IPS-NIHi11 (cell line): ENCODE measurements around the gene CAPN15.
A peak's percentile ranks its signal among the peaks of the same experiment; 100 is the strongest.
"Not testable (repeated sequence)": the region's sequence is repeated elsewhere in the genome, so short reads cannot be mapped to it uniquely, and the experiment has no call there.

Source experiments
- DNase-seq: peaks from one replicate; pipeline ENCODE4 v3.0.0; 2012; ENCODE audit warnings: mixed read lengths, low spot score

Gene CAPN15

GRCh38 chr16:507527-507926 is 20.0 kb upstream of the CAPN15 start:
- not testable (repeated sequence) for DNase-seq

GRCh38 chr16:507996-508395 is 19.5 kb upstream of the CAPN15 start:
- DNase-seq = no peak

- no peak for DNase-seq
These were observed 18.4 kb upstream of the CAPN15 start for GRCh38 chr16:508884-509736.

DNA sequence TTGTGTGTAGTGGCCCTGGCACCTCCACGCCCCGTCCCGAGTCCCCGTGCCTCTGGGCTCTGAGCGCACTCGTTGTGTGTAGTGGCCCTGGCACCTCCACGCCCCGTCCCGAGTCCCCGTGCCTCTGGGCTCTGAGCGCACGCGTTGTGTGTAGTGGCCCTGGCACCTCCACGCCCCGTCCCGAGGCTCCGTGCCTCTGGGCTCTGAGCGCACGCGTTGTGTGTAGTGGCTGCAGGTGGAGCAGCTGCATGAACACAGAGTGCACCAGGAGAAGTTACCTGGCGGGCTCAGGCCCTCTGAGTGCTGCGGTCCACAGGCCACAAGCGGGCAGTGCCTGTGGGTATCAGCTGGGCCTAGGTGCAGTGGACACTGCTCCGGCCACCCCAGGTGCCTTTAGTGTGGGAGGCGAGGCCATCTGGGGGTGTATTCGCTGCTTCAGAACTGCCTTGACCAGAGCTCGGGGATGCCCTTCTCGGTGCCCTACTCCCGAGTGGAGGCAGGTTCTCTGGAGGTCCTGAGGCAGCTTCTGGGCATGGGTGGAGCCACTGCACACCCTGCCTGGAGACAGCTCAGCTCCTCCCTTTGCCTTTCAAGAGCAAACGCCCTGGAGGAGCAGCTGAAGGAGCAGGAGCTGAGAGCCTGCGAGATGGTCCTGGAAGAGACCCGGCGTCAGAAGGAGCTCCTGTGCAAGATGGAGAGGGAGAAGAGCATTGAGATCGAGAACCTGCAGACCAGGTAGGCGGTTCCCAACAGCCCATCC is 17.3 kb upstream of the CAPN15 start:
- no peak for DNase-seq

- DNase-seq = no peak
These were observed 14.7 kb upstream of the CAPN15 start for GRCh38 chr16:512802-513201.

- DNase-seq = no peak
These were observed 13.6 kb upstream of the CAPN15 start for GRCh38 chr16:513950-514349.

DNA sequence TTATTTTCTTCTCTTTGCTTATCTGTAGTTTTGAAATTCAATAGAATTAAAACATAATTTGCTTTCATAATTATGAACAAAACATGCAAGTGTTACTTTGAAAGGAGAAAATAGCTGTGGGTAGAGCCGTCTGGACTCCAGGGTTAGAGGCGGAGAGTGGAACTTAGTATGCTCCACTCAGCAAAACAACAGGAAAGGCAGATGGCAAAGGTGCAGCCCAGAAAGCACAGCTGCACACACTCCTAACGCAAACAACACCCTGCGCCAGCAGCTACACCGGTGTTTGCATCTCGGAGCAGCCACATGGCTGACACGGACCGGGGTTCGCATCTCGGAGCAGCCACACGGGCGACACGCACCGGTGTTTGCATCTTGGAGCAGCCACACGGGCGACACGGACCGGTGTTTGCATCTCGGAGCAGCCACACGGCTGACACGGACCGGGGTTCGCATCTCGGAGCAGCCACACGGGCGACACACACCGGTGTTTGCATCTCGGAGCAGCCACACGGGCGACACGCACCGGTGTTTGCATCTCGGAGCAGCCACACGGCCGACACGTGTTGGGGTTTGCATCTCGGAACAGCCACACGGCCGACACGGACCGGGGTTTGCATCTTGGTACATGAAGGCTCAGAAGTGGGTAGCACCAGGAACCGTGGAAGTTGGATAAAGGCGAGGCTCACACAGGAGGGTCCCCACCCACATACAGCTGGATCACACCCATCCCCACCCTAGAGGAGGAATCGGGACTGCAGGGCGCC is 12.2 kb upstream of the CAPN15 start:
- no peak for DNase-seq

GRCh38 chr16:515939-516226 is 11.6 kb upstream of the CAPN15 start:
- no peak for DNase-seq

DNA sequence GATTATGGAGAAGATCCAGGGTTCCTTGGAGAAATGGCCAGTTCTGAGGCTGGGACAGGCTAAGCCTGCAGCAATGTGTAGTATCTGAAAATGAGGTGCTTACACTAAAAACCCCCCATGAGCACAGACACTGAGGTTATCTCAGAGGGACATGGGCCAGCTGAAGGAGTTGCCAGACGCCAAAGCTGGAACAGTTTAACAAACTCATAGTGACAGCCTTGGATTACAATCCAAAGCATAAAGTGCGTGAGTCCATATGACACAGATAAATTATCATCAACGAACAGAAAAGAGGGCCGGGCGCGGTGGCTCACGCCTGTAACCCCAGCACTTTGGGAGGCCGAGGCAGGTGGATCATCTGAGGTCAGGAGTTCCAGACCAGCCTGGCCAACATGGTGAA is 11.2 kb upstream of the CAPN15 start:
- DNase-seq = no peak

DNA sequence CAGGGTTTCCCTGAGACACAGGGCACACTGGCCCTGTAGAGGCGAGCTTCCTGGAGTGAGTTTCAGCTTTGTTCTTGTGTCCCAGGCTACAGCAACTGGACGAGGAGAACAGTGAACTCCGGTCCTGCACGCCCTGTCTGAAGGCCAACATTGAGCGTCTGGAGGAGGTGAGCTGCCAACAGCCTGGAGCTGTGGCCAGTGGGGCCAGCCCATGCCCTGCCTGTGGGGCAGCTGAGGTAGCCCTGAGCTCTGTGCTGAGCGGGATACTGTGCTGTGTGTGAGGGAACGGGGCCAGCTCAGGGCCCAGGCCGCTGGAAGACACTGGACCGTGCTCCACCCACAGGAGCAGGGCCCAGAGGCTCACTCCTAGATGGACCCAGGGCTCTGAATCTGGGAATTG is 8.7 kb upstream of the CAPN15 start:
- no peak for DNase-seq

GRCh38 chr16:519425-519824 is 8.1 kb upstream of the CAPN15 start:
- no peak for DNase-seq

DNA sequence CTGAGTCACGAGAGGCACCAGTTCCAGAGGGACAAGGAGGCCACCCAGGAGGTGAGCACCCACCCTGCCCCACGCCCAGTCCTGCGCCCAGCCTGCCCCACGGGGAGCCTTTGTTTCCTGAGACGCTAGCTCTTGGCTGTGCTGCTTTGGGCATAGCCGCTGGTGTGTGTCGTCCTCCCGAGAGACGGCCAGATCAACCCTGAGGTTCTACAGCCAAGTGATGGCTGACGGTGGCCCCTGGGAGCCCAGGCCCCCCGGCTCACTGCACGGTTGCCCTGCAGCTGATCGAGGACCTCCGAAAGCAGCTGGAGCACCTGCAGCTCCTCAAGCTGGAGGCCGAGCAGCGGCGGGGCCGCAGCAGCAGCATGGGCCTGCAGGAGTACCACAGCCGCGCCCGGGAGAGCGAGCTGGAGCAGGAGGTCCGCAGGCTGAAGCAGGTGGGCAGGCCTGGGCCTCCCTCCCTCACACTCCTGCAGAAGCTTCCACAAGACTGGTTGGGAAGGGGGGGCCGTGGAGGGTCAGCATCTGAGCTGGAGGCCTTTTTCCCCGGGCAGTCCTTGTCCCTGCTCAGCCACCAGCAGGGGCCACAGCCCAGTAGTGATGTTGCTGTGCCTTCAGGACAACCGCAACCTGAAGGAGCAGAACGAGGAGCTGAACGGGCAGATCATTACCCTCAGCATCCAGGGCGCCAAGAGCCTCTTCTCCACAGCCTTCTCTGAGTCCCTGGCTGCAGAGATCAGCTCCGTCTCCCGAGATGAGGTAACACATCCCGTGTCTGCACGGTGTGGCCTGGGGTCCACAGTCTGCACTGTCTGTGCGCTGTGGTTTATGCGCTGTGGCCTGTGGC is 7.4 kb upstream of the CAPN15 start:
- DNase-seq = no peak

- no peak for DNase-seq
These were observed 6.7 kb upstream of the CAPN15 start for GRCh38 chr16:520847-521246.

DNA sequence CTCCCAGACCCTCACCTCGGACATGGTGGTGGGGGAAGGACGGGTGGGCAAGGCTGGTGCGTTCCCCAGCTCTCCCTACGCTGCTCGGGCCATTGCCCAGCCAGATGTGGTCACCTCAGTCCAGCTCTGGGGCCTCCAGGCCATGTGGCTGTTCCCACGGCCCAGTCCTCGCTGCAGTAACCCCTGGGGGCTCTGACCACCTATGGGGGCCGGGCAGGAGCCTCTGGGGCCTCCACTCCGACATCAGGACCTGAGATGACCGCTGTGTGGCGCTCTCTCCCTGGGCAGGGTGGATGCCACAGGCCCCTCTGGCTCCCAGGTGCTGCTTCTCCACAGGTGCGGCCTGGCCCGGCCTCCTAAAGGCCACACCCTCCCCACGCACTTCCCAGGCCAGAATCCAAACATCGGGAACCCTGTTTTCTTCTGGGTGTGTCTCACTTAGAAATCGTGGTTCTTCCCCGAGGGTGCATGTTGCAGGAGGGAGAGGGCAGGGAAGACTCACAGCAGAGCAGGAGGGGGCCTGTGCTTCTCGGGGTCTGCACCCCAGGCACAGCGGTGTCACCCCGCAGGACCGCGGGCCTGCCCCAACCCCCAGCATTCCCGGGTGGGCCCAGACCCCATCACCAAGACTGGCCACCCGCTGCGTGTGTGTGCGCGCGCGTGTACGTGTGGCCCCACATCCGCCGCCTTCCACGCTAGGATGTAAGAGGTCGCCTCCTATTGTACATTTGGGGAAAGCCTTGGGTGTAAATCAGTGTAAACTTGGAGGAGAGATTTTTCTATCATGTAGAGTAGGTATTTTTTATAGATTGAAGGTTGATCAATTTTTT is 5.9 kb upstream of the CAPN15 start:
- peak; percentile 78 for DNase-seq

GRCh38 chr16:522320-523096 is 5.0 kb upstream of the CAPN15 start:
- no peak for DNase-seq

DNA sequence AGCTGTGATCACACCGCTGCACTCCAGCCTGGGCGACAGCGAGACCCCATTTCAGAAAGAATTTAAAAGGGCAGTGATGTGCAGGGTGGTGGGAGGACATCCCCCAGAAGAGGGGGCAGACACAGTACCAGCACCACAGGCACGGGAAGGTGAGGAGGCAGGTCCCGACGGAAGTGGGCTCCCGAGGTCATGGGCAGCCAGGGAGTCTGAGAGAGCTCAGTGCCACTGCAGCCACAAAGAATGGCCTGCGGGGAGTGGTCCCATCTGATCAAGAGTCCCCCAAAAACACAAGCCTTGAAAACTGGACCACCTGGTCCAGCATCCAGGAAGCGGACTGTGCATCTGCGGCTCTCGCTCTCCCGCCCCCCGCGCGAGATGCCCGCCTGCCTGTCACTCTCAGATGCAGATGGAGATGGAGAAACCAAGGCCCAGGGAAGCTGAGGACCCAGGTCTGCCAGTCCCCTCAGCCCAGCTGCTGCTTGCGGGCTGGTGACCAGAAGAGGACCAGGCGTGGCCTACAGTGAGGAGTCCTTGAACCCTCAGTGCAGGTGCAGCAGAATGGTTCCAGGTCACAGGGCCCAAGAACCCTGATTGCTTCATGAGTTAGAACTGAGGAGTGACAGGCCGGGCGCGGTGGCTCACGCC is 4.3 kb upstream of the CAPN15 start:
- DNase-seq = no peak

- no peak for DNase-seq
These were observed 3.1 kb upstream of the CAPN15 start for GRCh38 chr16:524274-525040.

GRCh38 chr16:525123-525519 is 2.4 kb upstream of the CAPN15 start:
- no peak for DNase-seq
